H1 (cell line): ENCODE results near the gene TEKT1. TPM values are rescaled to one million over a fixed set of nuclear protein-coding genes. Genes with fewer than 3 reads are reported as not detected.

Experiments used
- CTCF ChIA-PET: fragments of 300-600 bp; sonication (Branson Sonifier 250); formaldehyde crosslinking; loops from one replicate; lab custom pipeline; 2021; ENCODE audit not compliant: partially characterized antibody; lab: Charles Lee
- POLR2A ChIA-PET: fragments of 300-600 bp; sonication (Branson Sonifier 250); formaldehyde crosslinking; loops from one replicate; lab custom pipeline; 2021; ENCODE audit warnings: inconsistent platforms; ENCODE audit not compliant: partially characterized antibody; lab: Charles Lee
- DNase-seq, 2 experiments: peaks; one replicate each; pipeline versions ENCODE4 v3.0.0 to v3.0.0-alpha.2; 2010 to 2022; ENCODE audit warnings: low spot score in 2 of 2, low read depth in 1 of 2, mixed read lengths in 1 of 2
- FAIRE-seq: peaks from 2 replicates; lab custom pipeline; 2011; peaks lifted over from hg19 to GRCh38; lab: Jason Lieb, UNC
- H2AFZ ChIP-seq: 2 replicates; pipeline ENCODE4 v1.8.1; 2012; ENCODE audit warnings: low read length, inconsistent platforms
- H2AK5ac ChIP-seq: 2 replicates; pipeline ENCODE4 v1.6.1; 2013; ENCODE audit warnings: low read depth, low read length
- H2BK120ac ChIP-seq: replicated peaks from 2 replicates; pipeline ENCODE3; 2013; ENCODE audit warnings: low read depth, low read length, inconsistent platforms
- H2BK12ac ChIP-seq: 2 replicates; pipeline ENCODE4 v1.6.1; 2013; ENCODE audit warnings: low read depth, low read length
- H2BK15ac ChIP-seq: 2 replicates; pipeline ENCODE4 v1.6.1; 2013; ENCODE audit warnings: low read length
- H2BK20ac ChIP-seq: 2 replicates; pipeline ENCODE4 v1.6.1; 2013; ENCODE audit warnings: low read length
- H2BK5ac ChIP-seq: 2 replicates; pipeline ENCODE4 v1.6.1; 2013; ENCODE audit warnings: low read depth, low read length
- H3K14ac ChIP-seq: 2 replicates; pipeline ENCODE4 v1.6.1; 2013; ENCODE audit warnings: inconsistent platforms; ENCODE audit not compliant: insufficient read length
- H3K18ac ChIP-seq: 2 replicates; pipeline ENCODE4 v1.6.1; 2013; ENCODE audit warnings: low read length; ENCODE audit errors: extremely low read depth
- H3K23ac ChIP-seq: 2 replicates; pipeline ENCODE4 v1.6.1; 2013; ENCODE audit warnings: inconsistent platforms; ENCODE audit not compliant: insufficient read length
- H3K23me2 ChIP-seq: 2 replicates; pipeline ENCODE4 v1.6.1; 2013; ENCODE audit warnings: low read depth, low read length
- H3K27ac ChIP-seq: 2 replicates; pipeline ENCODE4 v1.6.1; 2011; ENCODE audit warnings: low read depth, low read length, inconsistent platforms
- H3K27me3 ChIP-seq, 4 experiments: replicated peaks in 1 of 4; 1 replicate in 1 of 4; 2 replicates in 3 of 4; pipeline versions ENCODE4 v1.6.1 to v1.8.1; 2011 to 2013; ENCODE audit warnings: low read length in 3 of 4, mild to moderate bottlenecking in 3 of 4, inconsistent platforms in 2 of 4, mixed read lengths in 2 of 4, moderate library complexity in 1 of 4; ENCODE audit not compliant: control insufficient read depth in 3 of 4, insufficient read depth in 3 of 4; ENCODE audit errors: extremely low read depth in 1 of 4
- H3K36me3 ChIP-seq, 4 experiments: 2 replicates each; pipeline versions ENCODE4 v1.6.1 to v1.8.1; 2011 to 2013; ENCODE audit warnings: mild to moderate bottlenecking in 4 of 4, low read length in 3 of 4, moderate library complexity in 2 of 4, control low read depth in 1 of 4, inconsistent platforms in 1 of 4; ENCODE audit not compliant: insufficient read depth in 4 of 4, control insufficient read depth in 2 of 4
- H3K4ac ChIP-seq: replicated peaks from 2 replicates; pipeline ENCODE3; 2013; ENCODE audit warnings: low read length, low read depth, mixed read lengths, inconsistent platforms; ENCODE audit not compliant: insufficient read length
- H3K4me1 ChIP-seq, 4 experiments: replicated peaks in 1 of 4; 1 replicate in 1 of 4; 2 replicates in 3 of 4; pipeline versions ENCODE4 v1.6.1 to v1.8.1; 2011 to 2013; ENCODE audit warnings: low read length in 3 of 4, inconsistent platforms in 2 of 4, mixed read lengths in 1 of 4; ENCODE audit not compliant: insufficient read depth in 4 of 4, control insufficient read depth in 3 of 4
- H3K4me2 ChIP-seq, 2 experiments: 2 replicates each; pipeline versions ENCODE4 v1.6.1 to v1.8.1; 2011 to 2013; ENCODE audit warnings: low read depth in 2 of 2, low read length in 2 of 2, control low read depth in 1 of 2, inconsistent platforms in 1 of 2, mild to moderate bottlenecking in 1 of 2; ENCODE audit not compliant: insufficient read depth in 1 of 2
- H3K4me3 ChIP-seq, 4 experiments: fragments of 200-600, 300-600 bp in 1 of 4; sonication (generic), shearing (Covaris generic), sonication (Bioruptor Twin) in 1 of 4; 2 replicates each; pipeline versions ENCODE4 v1.5.1 to v1.8.1; 2011 to 2016; ENCODE audit warnings: low read length in 4 of 4, low read depth in 3 of 4, control low read depth in 2 of 4, inconsistent platforms in 2 of 4, mild to moderate bottlenecking in 2 of 4, mixed read lengths in 1 of 4, moderate library complexity in 1 of 4; ENCODE audit not compliant: insufficient read depth in 2 of 4; ENCODE audit errors: extremely low read depth in 1 of 4
- H3K56ac ChIP-seq: replicated peaks from 2 replicates; pipeline ENCODE3; 2013; ENCODE audit warnings: low read depth, mild to moderate bottlenecking, mixed read lengths, low read length, inconsistent platforms; ENCODE audit not compliant: insufficient read length
- H3K79me1 ChIP-seq: 2 replicates; pipeline ENCODE4 v1.6.1; 2013; ENCODE audit warnings: low read depth, low read length, control low read depth
- H3K79me2 ChIP-seq, 2 experiments: 2 replicates each; pipeline versions ENCODE4 v1.6.1 to v1.8.1; 2012 to 2013; ENCODE audit warnings: low read length in 2 of 2, mild to moderate bottlenecking in 2 of 2, inconsistent platforms in 1 of 2; ENCODE audit not compliant: insufficient read depth in 2 of 2, control insufficient read depth in 1 of 2
- H3K9ac ChIP-seq, 4 experiments: replicated peaks in 1 of 4; 1 replicate in 1 of 4; 2 replicates in 3 of 4; pipeline versions ENCODE4 v1.6.1 to v1.8.1; 2011 to 2013; ENCODE audit warnings: low read depth in 3 of 4, low read length in 3 of 4, control low read depth in 2 of 4, mild to moderate bottlenecking in 2 of 4, moderate library complexity in 2 of 4, inconsistent platforms in 1 of 4; ENCODE audit errors: extremely low read depth in 1 of 4
- H3K9me3 ChIP-seq, 2 experiments: 2 replicates each; pipeline versions ENCODE4 v1.6.1 to v1.8.1; 2012 to 2013; ENCODE audit warnings: mild to moderate bottlenecking in 2 of 2, moderate library complexity in 2 of 2, control low read depth in 1 of 2, inconsistent platforms in 1 of 2, low read depth in 1 of 2, low read length in 1 of 2, mixed read lengths in 1 of 2; ENCODE audit not compliant: insufficient read depth in 2 of 2
- H4K20me1 ChIP-seq, 2 experiments: replicated peaks in 1 of 2; 2 replicates each; pipeline versions ENCODE3 to v1.8.1; 2011 to 2013; ENCODE audit warnings: inconsistent platforms in 2 of 2, low read length in 2 of 2, mild to moderate bottlenecking in 1 of 2; ENCODE audit not compliant: insufficient read depth in 2 of 2, control insufficient read depth in 1 of 2
- H4K5ac ChIP-seq: 2 replicates; pipeline ENCODE4 v1.6.1; 2013; ENCODE audit warnings: low read length, low read depth, mixed read lengths, inconsistent platforms; ENCODE audit not compliant: insufficient read length
- H4K8ac ChIP-seq: 2 replicates; pipeline ENCODE4 v1.8.0; 2013; ENCODE audit warnings: mild to moderate bottlenecking, moderate library complexity, low read length, inconsistent platforms; ENCODE audit not compliant: insufficient read depth; ENCODE audit errors: extremely low read depth
- H4K91ac ChIP-seq: replicated peaks from 2 replicates; pipeline ENCODE3; 2013; ENCODE audit warnings: low read length, mixed read lengths, inconsistent platforms; ENCODE audit not compliant: insufficient read length
- BRCA1 ChIP-seq: IDR thresholded peaks from 2 replicates; pipeline ENCODE4 v1.6.1; 2012; ENCODE audit warnings: low read depth, low read length, improper control_type of control experiment
- CBX5 ChIP-seq: fragments of 300-800, 300-1000 bp; sonication (generic); IDR thresholded peaks from 2 replicates; pipeline ENCODE4 v1.7.1; 2016; ENCODE audit warnings: antibody characterized with exemption, low read length, low read depth
- CREB1 ChIP-seq: IDR thresholded peaks from 2 replicates; pipeline ENCODE4 v1.6.1; 2012; ENCODE audit warnings: inconsistent platforms
- RFX5 ChIP-seq: IDR thresholded peaks from 2 replicates; pipeline ENCODE4 v1.6.1; 2011; ENCODE audit warnings: low read depth, low read length, improper control_type of control experiment, borderline replicate concordance
- SIX5 ChIP-seq: IDR thresholded peaks from 2 replicates; pipeline ENCODE4 v1.6.1; 2011; ENCODE audit warnings: mild to moderate bottlenecking, low read depth, low read length
- ZNF274 ChIP-seq: IDR thresholded peaks from 2 replicates; pipeline ENCODE4 v1.7.0; 2012; ENCODE audit warnings: low read length, borderline replicate concordance; ENCODE audit errors: extremely low read depth
- WGBS, 2 experiments: shearing (Covaris generic) in 1 of 2; methylation state at CpG; one replicate each; pipeline versions ENCODE4 v1.1.6 to v1.1.7; 2013 to 2015; ENCODE audit warnings: low lambda C conversion rate in 2 of 2, mixed read lengths in 2 of 2, inconsistent platforms in 1 of 2, low coverage in 1 of 2, missing lambda C conversion rate in 1 of 2; ENCODE audit not compliant: insufficient replicate concordance in 2 of 2, insufficient coverage in 1 of 2, insufficient read length in 1 of 2; ENCODE audit errors: extremely low coverage in 1 of 2, missing lambda C conversion rate in 1 of 2; 5-methylcytosine and 5-hydroxymethylcytosine counted together
- polyA plus RNA-seq, 7 experiments: library from polyadenylated mRNA; depleted of rRNA in 3 of 7; stranded (reverse) in 5 of 7; unstranded in 2 of 7; fragments of >200 nt in 5 of 7; fragments of 200-250 nt in 2 of 7; gene quantifications; 1 replicate in 5 of 7; 2 replicates in 1 of 7; 4 replicates in 1 of 7; pipeline versions ENCODE4 v1.2.1 to v1.2.3, GENCODE V29; 2011 to 2013; ENCODE audit warnings: missing spikeins in 2 of 7, mixed read lengths in 2 of 7
- total RNA-seq: library from RNA; stranded (reverse); fragmentation: NEBNext Ultra II Directional; extraction: Animal tissue kit (Norgen Biotek cat#: 25700); gene quantifications from 2 replicates; pipeline ENCODE4 v1.2.1, GENCODE V29; 2021

Gene TEKT1
- total and polyA plus RNA-seq, 2 of the 8 experiments (the other 6 are each of a cell fraction or from before 2014, with no cell fraction given) = not detected

- H3K18ac ChIP-seq = no peak overlapping the region
- H3K9ac ChIP-seq = no peak overlapping the region; a peak in 1 of 7 replicates
- H4K5ac ChIP-seq = no peak overlapping the region
- no peak overlapping the region for H2BK20ac ChIP-seq
- H4K20me1 ChIP-seq = no peaks in the 10 kb centered on the region
- no peak overlapping the region for H4K91ac ChIP-seq
- no peak overlapping the region for H3K27ac ChIP-seq
- H2BK5ac ChIP-seq = no peak overlapping the region
- peaks cover 1% of the 10 kb centered on the region; the same call in 1 of the 2 replicates for H3K23me2 ChIP-seq
- no peak overlapping the region for H2BK120ac ChIP-seq
- H3K14ac ChIP-seq = no peak overlapping the region
- TF ChIP-seq BRCA1 (no peak), CBX5 (no peak), CREB1 (no peak), RFX5 (no peak), SIX5 (no peak), ZNF274 (no peak)
- ChIA-PET CTCF (interaction anchor here (0.7 to 1.1 kb wide), 2 partner anchors 13 to 83 kb away, joined by 3 read pairs; no protein-coding TSS in a partner anchor), POLR2A (interaction anchor here (0.9 kb wide), 1 partner anchor 19 kb away, joined by 3 read pairs; no protein-coding TSS in a partner anchor)
- H3K56ac ChIP-seq = no peak overlapping the region
- no peaks in the 10 kb centered on the region for H3K79me2 ChIP-seq
- 81% methylated on average over 6 of the region's 6 CpGs; no CpG with 5 or more reads in 1 of the 2 experiments for WGBS, 2 experiments
- no peak overlapping the region for H3K23ac ChIP-seq
- no peak overlapping the region for H3K4ac ChIP-seq
- no peaks in the 10 kb centered on the region for H3K79me1 ChIP-seq
- no peak overlapping the region for H3K4me3 ChIP-seq
- DNase-seq (no peak), FAIRE-seq (no peak)
- H3K4me2 ChIP-seq = no peak overlapping the region
- peak overlapping the region; percentile 73; the same call in 1 of the 2 replicates for H2AFZ ChIP-seq
- peaks cover 0 to 6% (median 3%) of the 10 kb centered on the region in 4 experiments; a peak in 3 of 7 replicates for H3K4me1 ChIP-seq
- no peaks in the 10 kb centered on the region for H3K9me3 ChIP-seq
- H3K36me3 ChIP-seq = no peaks in the 10 kb centered on the region
- H2BK12ac ChIP-seq = no peak overlapping the region
- no peaks in the 10 kb centered on the region; a peak in 1 of 7 replicates for H3K27me3 ChIP-seq
- peak overlapping the region; percentile 57; the same call in 1 of the 2 replicates for H4K8ac ChIP-seq
- no peak overlapping the region for H2AK5ac ChIP-seq
- H2BK15ac ChIP-seq = no peak overlapping the region
Observed at GRCh38 chr17:6753546-6753945, 78.0 kb downstream of the TEKT1 start.
